ENCODE data around the gene MYBPH.

MYBPH gene

DNA sequence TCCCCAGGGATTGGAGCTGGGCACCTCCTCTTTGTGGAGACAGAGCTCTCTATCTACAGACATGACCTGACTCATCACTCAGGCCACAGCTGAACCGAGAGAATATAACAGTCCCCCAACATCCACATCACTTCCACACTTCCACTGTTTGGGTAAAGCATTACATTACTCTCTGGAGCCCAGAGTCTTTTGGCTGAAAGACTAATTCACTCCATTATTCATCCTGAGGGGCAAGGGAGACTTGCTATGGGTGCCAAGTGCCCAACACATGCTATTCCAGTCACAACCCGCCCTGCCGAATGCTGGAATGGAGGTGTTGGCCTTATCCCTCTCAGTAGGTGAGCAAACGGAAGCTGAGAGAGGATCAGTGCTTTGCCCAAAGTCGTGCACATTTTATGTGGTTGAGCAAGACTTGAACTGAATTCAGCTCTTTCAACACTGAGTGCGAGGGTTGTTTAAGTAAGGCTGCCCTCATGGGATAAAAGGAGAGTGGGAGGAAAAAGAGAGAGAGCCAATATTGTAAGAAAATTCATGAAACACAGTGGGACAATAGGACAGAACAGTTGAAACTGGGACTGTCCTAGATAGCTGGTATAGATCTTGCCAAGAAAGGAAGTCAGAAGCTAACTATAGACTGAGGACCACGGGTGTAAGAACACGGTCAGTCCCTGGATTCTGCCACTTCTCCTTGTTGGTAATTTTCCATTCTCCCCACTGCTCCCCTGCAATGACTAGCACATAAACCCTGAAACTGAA is 24.4 kb upstream of the MYBPH start:
- no peak for DNase-seq

DNA sequence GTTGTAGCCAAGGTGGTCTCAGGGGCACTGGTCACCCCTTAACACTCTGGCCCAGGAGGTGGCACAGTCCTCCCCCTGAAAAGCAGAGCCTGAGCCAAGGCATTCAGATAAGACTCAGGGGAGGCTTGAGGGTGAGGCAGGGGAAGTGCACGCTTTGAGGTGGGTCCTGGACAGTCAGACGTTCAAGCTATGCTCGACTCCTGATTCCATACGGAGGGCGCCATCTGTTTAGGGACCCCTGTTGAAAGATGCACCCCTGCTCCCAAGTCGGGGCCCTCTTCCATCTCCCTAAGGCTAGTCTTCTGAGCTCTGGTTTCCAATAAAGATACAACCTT is 23.8 kb upstream of the MYBPH start:
- DNase-seq = no peak

DNA sequence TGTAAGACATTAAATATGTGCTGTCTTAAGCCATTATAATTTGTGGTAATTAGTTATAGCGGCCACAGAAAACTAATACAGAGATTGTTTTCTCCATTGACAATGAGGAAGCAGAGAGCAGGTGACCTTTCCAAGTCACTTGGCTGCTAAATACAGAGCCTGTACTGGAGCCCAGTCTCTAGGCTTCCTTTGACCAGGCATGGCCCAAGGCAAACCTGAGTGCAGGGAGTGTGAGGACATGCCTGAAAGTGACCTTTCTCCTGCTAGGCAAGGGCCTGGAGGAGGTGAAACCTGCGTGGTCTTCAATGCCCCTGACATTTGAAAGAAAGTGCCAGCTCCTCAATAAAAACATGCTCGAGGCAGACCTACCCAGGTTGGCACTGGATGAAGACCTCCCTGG is 23.4 kb upstream of the MYBPH start:
- no peak for DNase-seq

DNA sequence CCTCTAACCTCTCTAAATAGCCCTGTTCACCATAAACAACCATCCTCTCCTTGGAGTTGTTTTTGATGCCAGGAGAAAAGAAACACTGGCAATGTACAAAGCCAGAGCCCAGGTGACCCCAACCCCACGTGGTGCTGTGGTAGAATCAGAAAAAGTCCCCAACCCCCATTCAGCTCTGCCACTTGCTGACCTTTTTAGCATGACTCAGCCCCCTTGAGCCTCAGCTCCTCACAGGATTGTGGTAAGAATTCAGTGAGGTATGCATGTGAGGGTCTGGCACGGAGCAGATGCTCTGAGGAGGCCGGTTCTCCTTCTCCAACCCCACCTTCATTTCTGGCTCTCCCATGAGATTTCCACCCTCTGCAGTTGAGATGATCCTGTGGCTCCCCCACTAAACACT is 22.0 kb upstream of the MYBPH start:
- no peak for DNase-seq

DNA sequence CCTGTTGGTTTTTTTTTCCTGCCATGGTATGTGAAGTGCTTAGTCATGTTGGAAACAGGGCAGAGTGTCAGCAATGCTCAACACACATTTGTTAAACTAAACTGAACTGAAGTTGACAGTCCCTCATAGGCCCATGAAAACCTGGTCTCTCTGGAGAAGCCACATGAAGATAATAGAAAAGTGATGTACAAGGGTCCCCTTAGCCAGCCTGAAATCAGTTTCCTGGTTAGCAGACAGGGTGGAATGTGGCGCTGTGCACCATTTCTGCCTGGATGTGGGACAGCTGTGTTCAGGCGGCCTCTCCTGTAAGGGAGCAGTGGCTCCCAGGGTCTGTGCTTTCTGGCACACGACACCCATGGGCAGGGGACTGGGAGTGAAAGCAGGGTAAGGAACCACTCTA is 20.7 kb upstream of the MYBPH start:
- DNase-seq = no peak

DNA sequence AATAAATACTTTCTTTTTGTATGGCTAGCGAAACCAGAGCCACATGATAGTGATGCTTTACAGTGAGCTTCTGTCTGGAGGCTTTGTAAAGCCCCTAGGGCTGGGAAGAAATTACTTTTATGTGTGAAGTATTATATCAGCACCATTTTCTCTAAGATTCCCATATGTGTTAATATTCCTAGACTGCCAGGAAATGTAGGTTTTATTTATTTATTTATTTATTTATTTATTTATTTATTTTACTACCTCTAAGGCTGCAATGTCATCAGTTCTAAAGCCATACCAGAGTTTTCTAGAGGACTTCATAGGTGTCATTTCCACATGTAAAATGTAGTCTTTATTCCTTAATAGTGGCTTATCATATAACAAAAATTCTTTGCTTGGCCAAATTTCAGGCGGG is 15.3 kb upstream of the MYBPH start:
- DNase-seq = no peak

DNA sequence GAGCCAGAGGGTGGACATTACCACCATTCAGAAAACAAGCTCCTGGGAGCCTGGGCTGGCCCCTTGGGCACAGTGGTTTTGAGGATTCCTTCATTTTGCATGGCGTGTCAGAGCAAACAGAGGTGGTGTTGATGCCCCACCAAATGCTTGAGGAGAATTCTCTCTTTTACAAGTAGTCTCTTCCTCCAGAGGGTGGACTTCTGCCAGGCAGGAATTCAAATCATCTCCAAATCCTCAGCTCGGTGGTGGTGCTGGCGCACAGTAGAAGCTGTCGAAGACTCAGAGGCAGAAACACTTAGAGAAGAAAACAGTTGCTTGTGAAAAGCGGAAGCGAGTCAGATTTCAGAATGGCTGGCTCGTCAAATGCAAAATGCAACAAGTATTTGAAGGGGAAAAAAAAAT is 14.3 kb upstream of the MYBPH start:
- DNase-seq = no peak

DNA sequence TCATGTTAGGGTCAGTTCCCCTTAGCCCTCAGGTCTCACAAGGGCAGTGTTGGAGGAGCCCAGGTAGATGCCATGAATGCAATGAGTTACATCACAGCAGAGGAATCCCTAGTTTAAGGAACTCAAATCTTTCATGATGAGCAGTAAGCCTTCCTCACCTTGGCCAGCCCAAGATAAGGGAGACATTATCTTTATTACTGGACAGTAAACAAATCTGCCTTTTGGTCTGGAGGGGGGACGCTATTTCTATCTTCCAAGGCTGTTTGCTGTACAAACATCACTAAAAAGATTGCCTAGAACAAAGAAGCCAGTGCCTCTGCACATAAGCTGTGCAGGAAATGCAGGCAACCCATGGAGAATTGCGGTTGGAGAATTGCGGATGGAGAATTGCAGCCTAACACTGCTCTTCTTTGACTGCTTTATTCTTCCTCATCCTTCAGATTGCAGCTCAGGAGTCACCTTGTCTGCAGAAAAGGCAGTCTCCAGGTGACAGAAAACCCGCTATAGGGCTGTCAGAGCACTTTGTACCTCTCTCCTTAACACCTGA is 13.1 kb upstream of the MYBPH start:
- no peak for DNase-seq

DNA sequence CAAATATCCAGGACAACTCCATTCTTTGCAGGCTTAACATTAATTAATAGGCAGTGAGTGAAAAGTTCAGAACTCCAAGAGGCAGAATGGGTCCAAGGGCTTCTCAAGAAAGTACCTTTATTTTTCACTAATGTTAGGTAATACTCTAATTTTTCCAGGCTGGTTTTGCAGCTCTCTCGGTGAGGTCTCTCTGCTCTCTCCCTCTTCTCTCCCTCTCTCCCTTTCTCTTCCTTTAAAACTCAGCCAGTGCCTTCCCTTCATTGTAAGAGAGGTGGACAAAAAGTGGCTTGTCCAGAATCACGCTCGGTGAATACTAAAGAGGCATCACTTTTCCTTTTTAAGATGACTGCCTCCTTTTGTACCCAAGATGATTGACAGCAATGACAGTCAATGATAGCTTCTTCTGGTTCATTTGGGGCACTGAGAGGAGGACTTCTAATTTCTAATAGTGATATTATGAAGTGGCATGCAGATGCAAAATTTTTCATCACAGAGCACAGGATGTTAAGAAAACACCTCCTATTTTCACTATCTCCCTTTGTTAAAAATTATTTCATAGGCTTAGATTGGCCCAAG is 12.2 kb upstream of the MYBPH start:
- DNase-seq = no peak

GRCh38 chr1:203187304-203187685 is 11.7 kb upstream of the MYBPH start:
- DNase-seq = no peak

GRCh38 chr1:203186446-203187303 is 11.0 kb upstream of the MYBPH start, which contains the start of gene CHI3L1:
Gene CHI3L1 (minus strand): TSS chr1:203186704. CDS start chr1:203186623, 81 bp downstream.
- DNase-seq = no peak

GRCh38 chr1:203186091-203186445 is 10.4 kb upstream of the MYBPH start:
- DNase-seq = no peak

- no peak for DNase-seq
Measured at GRCh38 chr1:203185585-203185984, 10.0 kb upstream of the MYBPH start.

GRCh38 chr1:203185061-203185461 is 9.4 kb upstream of the MYBPH start:
- no peak for DNase-seq

DNA sequence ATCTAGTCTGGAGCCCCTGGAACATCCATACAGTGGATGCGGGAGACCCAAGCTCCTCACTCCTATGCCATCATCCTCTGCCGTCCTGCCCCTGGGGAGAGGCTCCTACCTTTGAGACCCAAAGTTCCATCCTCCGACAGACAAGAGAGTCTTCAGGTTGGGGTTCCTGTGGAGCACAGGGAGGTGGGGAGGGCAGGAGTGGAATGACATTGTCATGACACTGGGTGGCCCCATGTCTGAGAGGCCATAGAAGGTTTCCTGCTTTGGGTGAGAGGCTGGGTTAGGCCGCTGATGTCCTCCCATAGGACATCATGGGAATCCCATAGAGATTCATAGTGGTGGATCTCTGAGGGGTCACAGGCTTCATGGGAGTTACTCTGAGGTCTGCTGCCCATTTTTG is 8.8 kb upstream of the MYBPH start:
- no peak for DNase-seq

- no peak for DNase-seq
Measured at GRCh38 chr1:203183828-203184227, 8.2 kb upstream of the MYBPH start.

DNA sequence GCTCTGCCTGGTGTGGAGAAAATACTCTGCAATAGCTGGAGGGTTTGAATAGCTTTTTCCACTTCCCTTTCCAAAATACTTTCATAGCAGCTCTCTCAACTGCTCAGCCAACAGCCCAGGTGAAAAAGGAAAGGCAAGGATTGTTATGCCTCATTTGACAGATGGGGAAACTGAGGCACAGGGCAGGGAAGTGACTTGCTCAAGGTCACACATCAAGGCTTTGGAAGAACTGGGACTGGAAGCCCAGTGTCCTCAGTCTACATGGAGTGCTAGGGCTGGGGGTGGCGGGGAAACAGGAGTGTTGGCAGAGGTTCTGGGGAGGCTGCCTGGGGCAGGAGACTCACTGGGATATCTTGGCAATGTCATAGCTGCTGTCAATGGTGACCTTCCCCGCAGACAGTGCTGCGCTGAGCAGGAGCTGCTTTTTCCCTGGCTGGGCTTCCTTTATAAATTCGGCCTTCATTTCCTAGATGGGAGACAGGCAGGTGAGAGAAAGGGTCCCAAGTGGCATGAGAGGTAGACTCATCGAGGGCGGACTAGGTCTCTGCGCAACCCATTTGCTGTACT is 6.8 kb upstream of the MYBPH start:
- no peak for DNase-seq

- no peak for DNase-seq
Measured at GRCh38 chr1:203181586-203182386, 6.2 kb upstream of the MYBPH start.

DNA sequence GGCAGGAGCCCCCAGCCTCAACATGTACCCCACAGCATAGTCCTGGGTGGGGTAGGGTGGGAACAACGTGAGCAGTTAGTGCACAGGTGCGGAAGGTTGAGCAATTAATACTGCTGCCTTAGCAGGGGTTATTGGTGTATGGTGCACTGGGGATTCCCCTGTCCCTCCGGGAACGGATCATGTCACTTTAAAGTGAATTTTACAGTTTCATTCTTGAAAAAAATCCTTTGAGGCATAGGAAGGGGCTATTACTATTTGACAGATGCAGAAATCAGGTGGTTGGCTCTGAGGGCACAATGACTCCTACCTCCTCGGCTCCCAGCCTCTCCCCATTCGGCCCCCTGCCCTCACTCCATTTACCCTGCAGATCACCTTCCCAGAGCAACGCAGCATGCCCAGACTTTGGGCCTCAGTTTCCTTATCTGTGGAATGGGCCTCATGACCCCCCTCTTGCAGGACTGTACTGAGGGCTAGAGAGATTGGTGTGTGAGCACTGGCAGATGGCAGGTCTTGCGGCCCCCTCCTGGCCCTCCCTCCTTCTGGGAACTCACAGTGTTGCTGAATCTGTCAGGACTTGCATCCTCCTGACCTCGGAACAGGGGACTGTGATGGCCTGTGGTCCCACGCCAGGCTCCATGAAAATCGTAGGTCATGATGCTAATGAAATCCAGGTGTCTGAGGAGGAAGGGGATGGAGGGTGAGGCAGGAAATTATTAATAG is 5.1 kb upstream of the MYBPH start:
- no peak for DNase-seq

- DNase-seq = no peak
Measured at GRCh38 chr1:203179667-203180005, 4.0 kb upstream of the MYBPH start.

DNA sequence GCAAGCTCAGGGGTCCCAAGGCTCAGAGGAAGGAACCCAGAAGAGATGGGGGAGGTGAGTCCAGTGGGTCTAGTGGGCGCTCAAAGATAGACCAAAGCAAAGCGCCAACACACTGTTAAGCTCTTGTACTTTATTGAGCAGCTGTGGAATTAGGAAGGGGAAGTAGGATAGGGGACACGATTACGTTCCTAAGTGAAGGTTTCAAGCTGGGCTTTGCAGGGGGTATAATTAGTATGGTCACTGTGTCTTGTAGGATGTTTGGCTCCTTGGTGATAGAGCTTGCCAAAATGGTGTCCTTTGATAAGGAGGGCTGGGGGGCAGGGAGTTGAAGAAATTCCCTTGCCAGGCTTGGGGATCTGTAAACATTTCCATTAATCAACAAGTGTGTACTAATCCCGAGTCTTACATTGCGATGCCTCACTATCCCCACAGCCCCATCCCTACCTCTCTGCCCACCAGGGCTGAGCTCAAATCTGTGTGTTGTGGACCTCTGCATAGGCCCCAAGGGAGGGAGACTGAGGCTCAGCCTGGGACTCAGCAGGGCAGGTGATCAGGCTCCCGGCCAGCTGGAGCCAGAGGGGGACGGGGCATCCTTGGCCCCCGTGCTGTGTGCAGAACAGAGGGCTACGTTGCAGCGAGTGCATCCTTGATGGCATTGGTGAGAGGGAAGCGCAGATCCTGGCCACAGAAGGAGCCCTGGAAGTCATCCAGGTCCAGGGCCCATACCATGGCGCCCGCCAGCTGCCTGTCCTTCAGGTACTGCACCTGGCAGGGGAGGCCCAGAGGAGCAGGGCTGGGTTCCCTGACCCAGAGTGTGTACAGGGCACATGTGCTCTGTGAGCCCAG is 3.4 kb upstream of the MYBPH start:
- no peak for DNase-seq

All from NCI-H510A treated with DMSO at 0.1 percent for 48 hours (cell line).